A549 (cell line): ENCODE measurements around the gene SMAD3. TPM values are rescaled to one million over a fixed set of nuclear protein-coding genes. Genes with fewer than 3 reads are reported as not detected.

Source experiments
- BCL3 ChIP-seq: fragments of >200 bp; sonication (Bioruptor Twin); formaldehyde crosslinking; IDR thresholded peaks from 3 replicates; pipeline ENCODE4 v1.6.1; 2016
- CBX2 ChIP-seq: fragments of 200-600 bp; sonication (generic); IDR thresholded peaks from 2 replicates; pipeline ENCODE4 v1.6.1; 2016; ENCODE audit warnings: low read depth, mild to moderate bottlenecking, borderline replicate concordance
- CHD2 ChIP-seq: fragments of 150-350 bp; IDR thresholded peaks from 2 replicates; pipeline ENCODE4 v1.6.1; 2014; ENCODE audit warnings: low read length; ENCODE audit not compliant: partially characterized antibody
- CTCF ChIP-seq: fragments of >200 bp; sonication (Bioruptor Twin); formaldehyde crosslinking; IDR thresholded peaks from 3 replicates; pipeline ENCODE4 v1.5.1; 2016
- E2F6 ChIP-seq: IDR thresholded peaks from 2 replicates; pipeline ENCODE4 v1.6.1; 2012; ENCODE audit warnings: low read depth, borderline replicate concordance
- EHF ChIP-seq: fragments of 250-450 bp; sonication (Bioruptor Pico); IDR thresholded peaks from 2 replicates; pipeline ENCODE4 v1.5.0; 2020; ENCODE audit warnings: mild to moderate bottlenecking
- EHMT2 ChIP-seq: fragments of 200-600 bp; sonication (generic); IDR thresholded peaks from 2 replicates; pipeline ENCODE4 v1.6.1; 2016; ENCODE audit warnings: antibody characterized with exemption, low read depth, mild to moderate bottlenecking, moderate library complexity
- FOSB ChIP-seq: fragments of 250-450 bp; sonication (Bioruptor Pico); IDR thresholded peaks from 2 replicates; pipeline ENCODE4 v1.5.0; 2020; ENCODE audit warnings: mild to moderate bottlenecking, moderate library complexity
- FOSL2 ChIP-seq, 2 experiments: fragments of 450-650 bp in 1 of 2; fragments of >200 bp in 1 of 2; sonication (Bioruptor Twin) in 1 of 2; formaldehyde crosslinking; IDR thresholded peaks; 2 replicates each; pipeline versions ENCODE4 v1.5.0 to v1.6.1; 2016 to 2020; ENCODE audit warnings: mild to moderate bottlenecking in 1 of 2, moderate library complexity in 1 of 2
- GATA3 ChIP-seq: IDR thresholded peaks from 2 replicates; pipeline ENCODE4 v1.6.1; 2012; ENCODE audit warnings: borderline replicate concordance
- HDAC2 ChIP-seq: fragments of 200-600 bp; sonication (generic); IDR thresholded peaks from 2 replicates; pipeline ENCODE4 v1.6.1; 2016
- HOXA7 ChIP-seq: fragments of 250-450 bp; sonication (Bioruptor Pico); IDR thresholded peaks from 2 replicates; pipeline ENCODE4 v1.5.0; 2020; ENCODE audit warnings: mild to moderate bottlenecking, moderate library complexity
- HOXB13 ChIP-seq: fragments of 250-450 bp; sonication (Bioruptor Pico); IDR thresholded peaks from 2 replicates; pipeline ENCODE4 v1.5.0; 2020; ENCODE audit warnings: low read depth, mild to moderate bottlenecking, moderate library complexity
- JUN ChIP-seq, 2 experiments: fragments of >200 bp; sonication (Bioruptor Twin); formaldehyde crosslinking; IDR thresholded peaks; 2 replicates in 1 of 2; 3 replicates in 1 of 2; pipeline ENCODE4 v1.6.1; 2016 to 2017
- JUNB ChIP-seq: fragments of >200 bp; sonication (Bioruptor Twin); formaldehyde crosslinking; IDR thresholded peaks from 2 replicates; pipeline ENCODE4 v1.6.1; 2016
- KDM1A ChIP-seq: fragments of 200-600 bp; sonication (generic); IDR thresholded peaks from 2 replicates; pipeline ENCODE4 v1.6.1; 2016; ENCODE audit warnings: low read depth, mild to moderate bottlenecking
- MAFK ChIP-seq: fragments of 450-650 bp; IDR thresholded peaks from 2 replicates; pipeline ENCODE4 v1.6.1; 2014; ENCODE audit not compliant: partially characterized antibody
- MAX ChIP-seq: IDR thresholded peaks from 2 replicates; pipeline ENCODE4 v1.6.1; 2012
- MYC ChIP-seq: IDR thresholded peaks from 2 replicates; pipeline ENCODE4 v1.6.1; 2012; ENCODE audit warnings: mild to moderate bottlenecking, inconsistent platforms, low read length, improper control_type of control experiment, borderline replicate concordance
- PBX3 ChIP-seq: IDR thresholded peaks from 2 replicates; pipeline ENCODE4 v1.6.1; 2012
- PHF8 ChIP-seq: fragments of 200-600 bp; sonication (generic); IDR thresholded peaks from 2 replicates; pipeline ENCODE4 v1.6.1; 2016; ENCODE audit warnings: low read depth, mild to moderate bottlenecking, antibody characterized with exemption, moderate library complexity, borderline replicate concordance
- RNF2 ChIP-seq: fragments of 200-600 bp; sonication (generic); IDR thresholded peaks from 2 replicates; pipeline ENCODE4 v1.6.1; 2016; ENCODE audit warnings: low read depth, mild to moderate bottlenecking, antibody characterized with exemption, moderate library complexity, borderline replicate concordance
- SMC3 ChIP-seq: fragments of >200 bp; sonication (Bioruptor Twin); formaldehyde crosslinking; IDR thresholded peaks from 3 replicates; pipeline ENCODE4 v1.6.1; 2018; ENCODE audit warnings: inconsistent platforms
- TP53 ChIP-seq: fragments of 250-450 bp; sonication (Bioruptor Pico); IDR thresholded peaks from 2 replicates; pipeline ENCODE4 v1.5.0; 2021; ENCODE audit warnings: mild to moderate bottlenecking, moderate library complexity
- USF2 ChIP-seq: fragments of 450-650 bp; IDR thresholded peaks from 2 replicates; pipeline ENCODE4 v1.6.1; 2014; ENCODE audit warnings: antibody characterized with exemption
- polyA plus RNA-seq, 4 experiments: library from polyadenylated mRNA; depleted of rRNA in 3 of 4; stranded (reverse); fragments of >200 nt; fragmentation: RNase III in 1 of 4; extraction: RNeasy Plus Mini Kit Qiagen cat#74134 plus additional on column Dnase treatment in 1 of 4; gene quantifications; 2 replicates in 3 of 4; 3 replicates in 1 of 4; pipeline ENCODE4 v1.2.3, GENCODE V29; 2011 to 2017

Gene SMAD3
- polyA plus RNA-seq, 2 of the 4 experiments (the other 2 are of a cell fraction) = 74.6 to 77.2 TPM

- peak; percentile 84 for TF ChIP-seq E2F6
- TF ChIP-seq SMC3 = no peak
- 0 out of 2 replicates have a peak, but pooled peaks have one; percentile 22 for TF ChIP-seq USF2
- 0 out of 2 replicates have a peak, but pooled peaks have one; percentile 25 for TF ChIP-seq EHF (CRISPR knock-in tag)
- TF ChIP-seq JUN (IDR thresholded peaks at IDR 0.05) = no peak
- TF ChIP-seq CBX2 = no peak
- no peak for TF ChIP-seq EHMT2
- TF ChIP-seq MYC = no peak
- TF ChIP-seq JUNB = peak; percentile 54; the same call in 1 of the 2 replicates
- no peak for TF ChIP-seq PBX3
- no peak for TF ChIP-seq HOXA7 (CRISPR knock-in tag)
- no peak for TF ChIP-seq KDM1A
- peak; percentile 92 for TF ChIP-seq MAX
- no peak for TF ChIP-seq RNF2
- 0 out of 2 replicates have a peak, but pooled peaks have one; percentile 36 for TF ChIP-seq HOXB13
- TF ChIP-seq GATA3 = peak; percentile 37; the same call in 1 of the 2 replicates
- TF ChIP-seq BCL3 = no peak
- no peak for TF ChIP-seq TP53 (CRISPR knock-in tag)
- no peak for TF ChIP-seq FOSB (CRISPR knock-in tag)
- TF ChIP-seq PHF8 = no peak
- TF ChIP-seq CHD2 = no peak
- TF ChIP-seq FOSL2 (IDR thresholded peaks at IDR 0.05) = peak; percentile 48; the same call in 1 of the 2 replicates
- peak; percentile 82 for TF ChIP-seq FOSL2 (CRISPR knock-in tag; IDR thresholded peaks at IDR 0.05)
- no peak for TF ChIP-seq CTCF
- no peak for TF ChIP-seq HDAC2
- no peak for TF ChIP-seq MAFK
These were observed 24.1 kb downstream of the SMAD3 start (continued) for GRCh38 chr15:67089217-67090193.
